ENCODE measurements around the gene KLHL6. TPM values are rescaled to one million over a fixed set of nuclear protein-coding genes. Genes with fewer than 3 reads are reported as not detected.

The KLHL6 gene
- total RNA-seq, 2 donors from 2014 or later = 0.41 to 1.4 TPM

- no peak for DNase-seq (ENCODE audit: low spot score)
- TF ChIP-seq CTCF (IDR thresholded peaks at IDR 0.05) = no peak
- H3K27me3 ChIP-seq = no peaks in the 10 kb centered on the region
- H3K4me1 ChIP-seq = no peaks in the 10 kb centered on the region
- no peak overlapping the region for H3K27ac ChIP-seq
- H3K9me3 ChIP-seq = no peaks in the 10 kb centered on the region
- no peak overlapping the region for H3K4me3 ChIP-seq
- no peaks in the 10 kb centered on the region for H3K36me3 ChIP-seq
Measured at GRCh38 chr3:183541235-183541655, 14.3 kb downstream of the KLHL6 start.

GRCh38 chr3:183540501-183541234 is 14.8 kb downstream of the KLHL6 start:
- H3K9me3 ChIP-seq = no peaks in the 10 kb centered on the region
- no peak for TF ChIP-seq CTCF (IDR thresholded peaks at IDR 0.05)
- DNase-seq (ENCODE audit: low spot score) = no peak
- H3K27me3 ChIP-seq = no peaks in the 10 kb centered on the region
- no peaks in the 10 kb centered on the region for H3K36me3 ChIP-seq
- H3K4me1 ChIP-seq = no peaks in the 10 kb centered on the region
- H3K27ac ChIP-seq = no peak overlapping the region
- H3K4me3 ChIP-seq = no peak overlapping the region

DNA sequence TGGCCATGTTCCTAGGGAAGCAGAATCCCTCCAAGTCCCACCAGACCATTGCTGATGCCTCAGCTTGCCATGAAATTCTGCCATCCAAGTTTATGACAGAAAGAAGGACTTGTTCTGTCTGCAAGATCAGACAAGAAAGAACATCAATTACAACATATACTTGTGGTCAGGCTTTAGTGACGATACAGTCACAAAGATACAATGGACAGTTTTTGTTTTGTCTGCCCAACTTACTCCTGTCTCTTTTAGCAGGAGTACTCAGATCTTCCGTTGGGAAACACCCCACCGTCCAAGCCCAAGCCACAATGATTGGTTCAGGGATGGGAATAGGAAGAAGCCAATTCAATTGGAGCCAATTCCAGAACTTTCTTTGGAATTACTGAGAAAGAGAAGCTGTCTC is 15.7 kb downstream of the KLHL6 start:
- Histone ChIP-seq H3K4me3 (no peak overlapping the region), H3K36me3 (no peaks in the 10 kb centered on the region), H3K4me1 (no peaks in the 10 kb centered on the region), H3K27me3 (no peaks in the 10 kb centered on the region), H3K27ac (no peak overlapping the region), H3K9me3 (no peaks in the 10 kb centered on the region)
- no peak for TF ChIP-seq CTCF (IDR thresholded peaks at IDR 0.05)
- no peak for DNase-seq (ENCODE audit: low spot score)

- Histone ChIP-seq H3K9me3 (no peaks in the 10 kb centered on the region), H3K36me3 (no peaks in the 10 kb centered on the region), H3K27me3 (no peaks in the 10 kb centered on the region), H3K27ac (no peak overlapping the region), H3K4me3 (no peak overlapping the region), H3K4me1 (no peaks in the 10 kb centered on the region)
- DNase-seq (ENCODE audit: low spot score) = no peak
- no peak for TF ChIP-seq CTCF (IDR thresholded peaks at IDR 0.05)
Measured at GRCh38 chr3:183538486-183538885, 17.0 kb downstream of the KLHL6 start.

- H3K27ac ChIP-seq = peak overlapping the region in 1 of 2 donors; percentile 35
- no peaks in the 10 kb centered on the region for H3K4me1 ChIP-seq
- peak; percentile 66 for DNase-seq (ENCODE audit: low spot score)
- TF ChIP-seq CTCF (IDR thresholded peaks at IDR 0.05) = no peak
- no peak overlapping the region for H3K4me3 ChIP-seq
- no peaks in the 10 kb centered on the region for H3K36me3 ChIP-seq
- H3K27me3 ChIP-seq = no peaks in the 10 kb centered on the region
- no peaks in the 10 kb centered on the region for H3K9me3 ChIP-seq
Measured at GRCh38 chr3:183537295-183537730, 18.2 kb downstream of the KLHL6 start.
